Adrenal gland (tissue), 12 donors: ENCODE data around the gene TAGLN3. TPM values are rescaled to one million over a fixed set of nuclear protein-coding genes. Genes with fewer than 3 reads are reported as not detected.

Source experiments
- DNase-seq, 7 donors: peaks; one replicate each; pipeline ENCODE4 v3.0.0-alpha.2; 2019 to 2020
- H3K27ac ChIP-seq, 5 donors: fragments of 200-600 bp; sonication (generic) in 4 of 5; 1 replicate in 3 of 5; 2 replicates in 2 of 5; pipeline versions ENCODE4 v1.5.1 to v1.8.0; 2016 to 2020; ENCODE audit warnings: mild to moderate bottlenecking in 1 of 5
- H3K27me3 ChIP-seq: fragments of 200-600 bp; 2 replicates; pipeline ENCODE4 v1.8.0; 2021
- H3K36me3 ChIP-seq, 2 donors: fragments of 200-600 bp; replicated peaks in 1 of 2; 1 replicate in 1 of 2; 2 replicates in 1 of 2; pipeline versions ENCODE4 v1.5.1 to v1.8.0; 2018 to 2022
- H3K4me1 ChIP-seq, 2 donors: fragments of 200-600 bp; replicated peaks in 1 of 2; 1 replicate in 1 of 2; 2 replicates in 1 of 2; pipeline versions ENCODE4 v1.5.1 to v1.8.0; 2018 to 2021
- H3K4me3 ChIP-seq, 4 donors: fragments of 200-600 bp; sonication (generic) in 3 of 4; one replicate each; pipeline ENCODE4 v1.5.1; 2016 to 2018
- H3K9me3 ChIP-seq, 3 donors: fragments of 200-600 bp; sonication (generic) in 1 of 3; replicated peaks in 1 of 3; 1 replicate in 2 of 3; 2 replicates in 1 of 3; pipeline versions ENCODE4 v1.5.1 to v1.8.0; 2016 to 2021
- POLR2A ChIP-seq, 2 donors: fragments of 450-650 bp; IDR thresholded peaks; one replicate each; pipeline ENCODE4 v1.6.1; 2017; ENCODE audit warnings: antibody characterized with exemption in 2 of 2, mild to moderate bottlenecking in 2 of 2, moderate library complexity in 1 of 2
- WGBS, 4 donors: extraction: QIAGEN DNeasy Blood & Tissue Kit in 2 of 4; methylation state at CpG; one replicate each; pipeline versions ENCODE4 v1.1.5 to v1.1.7; 2013 to 2017; 5-methylcytosine and 5-hydroxymethylcytosine counted together
- intact Hi-C, 2 donors: fragments of 100-400 bp; cut with DNase I; formaldehyde crosslinking; loops; one replicate each; pipeline versions ENCODE4 v1.14.1 to v1.15.0; 2022 to 2023
- polyA plus RNA-seq, 3 donors: library from polyadenylated mRNA; stranded (reverse); fragments of 200-250 nt in 2 of 3; fragments of 350-450 nt in 1 of 3; fragmentation: Illumina TruSeq in 1 of 3; extraction: RNeasy Lipid Tissue Mini Kit (QIAGEN cat#74804) in 1 of 3; gene quantifications; one replicate each; pipeline ENCODE4 v1.2.3, GENCODE V29; 2013 to 2014
- total RNA-seq, 9 donors: library from RNA; depleted of rRNA in 4 of 9; stranded (reverse); fragments of >200 nt in 4 of 9; fragments of 120-200 nt in 1 of 9; fragmentation: NEBNext Ultra II Directional in 1 of 9; extraction: Animal tissue kit (Norgen Biotek cat#: 25700) in 1 of 9; gene quantifications; one replicate each; pipeline versions ENCODE4 v1.1.0 to v1.2.4, GENCODE V29; 2013 to 2023
- TF ChIP-seq, protein P1 (sequence below), 6 experiments: fragments of 450-650 bp in 4 of 6; fragments of 200-600 bp in 2 of 6; sonication (generic) in 1 of 6; IDR thresholded peaks; 1 replicate in 5 of 6; 2 replicates in 1 of 6; pipeline versions ENCODE4 v1.5.1 to v1.8.0; 2016 to 2021; ENCODE audit warnings: antibody characterized with exemption in 6 of 6, mild to moderate bottlenecking in 2 of 6, moderate library complexity in 1 of 6
- donor health status: healthy with polysubstance abuse.
- donor health status: Bipolar disorder and iron deficiency.
- donor health status: DM: yes; HTN: yes; CAD: no.
- donor health status: DM: no; HTN: no; CAD: no.
- donor health status: DM: no; HTN: no; CAD: no.
- donor health status: DM: yes; HTN: yes; CAD: no.

The TAGLN3 gene
- total and polyA plus RNA-seq, 12 donors: 0.55 to 52.1 (median 12.8) TPM; not detected in 3

DNA sequence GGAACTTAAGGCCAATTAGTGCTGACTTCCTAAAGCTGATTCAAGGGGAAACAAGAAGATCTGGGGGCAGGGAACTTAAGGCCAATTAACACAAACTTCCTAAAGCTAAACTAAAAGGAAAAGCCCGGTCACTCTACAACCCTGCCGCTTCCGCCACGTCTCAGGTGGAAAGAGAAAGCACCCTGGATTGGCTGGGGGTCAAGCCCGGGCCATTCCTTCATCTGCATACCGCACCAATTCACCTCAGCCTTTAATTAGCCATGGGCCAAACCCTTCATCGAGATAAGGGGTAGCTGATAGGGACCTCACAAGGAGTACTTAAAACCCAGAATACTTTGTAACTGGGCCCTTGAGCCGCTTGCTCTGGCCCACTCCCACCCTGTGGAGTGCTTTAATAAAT, 50.2 kb downstream of the TAGLN3 start:
- no peak for DNase-seq
- H3K4me1 ChIP-seq: peaks cover 0 to 2% of the 10 kb centered on the region in 2 donors
- no peaks in the 10 kb centered on the region for H3K27me3 ChIP-seq
- H3K9me3 ChIP-seq: no peaks in the 10 kb centered on the region
- 76 to 88% (median 82%) methylated on average over 8 of the region's 8 CpGs for WGBS, 4 donors
- H3K27ac ChIP-seq: no peak overlapping the region
- H3K4me3 ChIP-seq: no peak overlapping the region
- intact Hi-C loops: loop anchor here in 1 of 2 donors (10.0 kb wide), 1 partner anchor 54 kb away; the partner anchor contains the start of gene TAGLN3
- H3K36me3 ChIP-seq: no peaks in the 10 kb centered on the region
- TF ChIP-seq, protein P1, sequence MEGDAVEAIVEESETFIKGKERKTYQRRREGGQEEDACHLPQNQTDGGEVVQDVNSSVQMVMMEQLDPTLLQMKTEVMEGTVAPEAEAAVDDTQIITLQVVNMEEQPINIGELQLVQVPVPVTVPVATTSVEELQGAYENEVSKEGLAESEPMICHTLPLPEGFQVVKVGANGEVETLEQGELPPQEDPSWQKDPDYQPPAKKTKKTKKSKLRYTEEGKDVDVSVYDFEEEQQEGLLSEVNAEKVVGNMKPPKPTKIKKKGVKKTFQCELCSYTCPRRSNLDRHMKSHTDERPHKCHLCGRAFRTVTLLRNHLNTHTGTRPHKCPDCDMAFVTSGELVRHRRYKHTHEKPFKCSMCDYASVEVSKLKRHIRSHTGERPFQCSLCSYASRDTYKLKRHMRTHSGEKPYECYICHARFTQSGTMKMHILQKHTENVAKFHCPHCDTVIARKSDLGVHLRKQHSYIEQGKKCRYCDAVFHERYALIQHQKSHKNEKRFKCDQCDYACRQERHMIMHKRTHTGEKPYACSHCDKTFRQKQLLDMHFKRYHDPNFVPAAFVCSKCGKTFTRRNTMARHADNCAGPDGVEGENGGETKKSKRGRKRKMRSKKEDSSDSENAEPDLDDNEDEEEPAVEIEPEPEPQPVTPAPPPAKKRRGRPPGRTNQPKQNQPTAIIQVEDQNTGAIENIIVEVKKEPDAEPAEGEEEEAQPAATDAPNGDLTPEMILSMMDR (IDR thresholded peaks at IDR 0.05): no peak
- no peak for TF ChIP-seq POLR2A (IDR thresholded peaks at IDR 0.05)

DNA sequence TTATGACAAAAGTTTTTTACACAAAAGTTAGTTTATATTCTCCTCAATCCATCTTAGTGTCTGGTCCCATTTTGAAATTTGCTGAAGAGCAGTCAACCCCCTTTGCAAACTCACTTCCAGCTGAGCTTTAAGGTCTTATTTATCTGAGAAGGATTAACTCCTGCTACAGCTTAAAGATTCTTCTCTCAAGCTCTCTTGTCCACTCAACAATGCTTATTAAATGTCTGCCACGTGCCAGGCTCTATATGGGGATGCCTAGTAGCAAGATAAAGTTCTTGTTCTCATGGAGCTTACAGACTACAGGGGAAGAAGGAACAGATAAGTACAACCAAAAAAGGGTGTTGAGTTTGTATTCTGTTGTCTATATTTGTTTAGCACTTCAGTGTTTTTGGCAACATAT, 54.5 kb downstream of the TAGLN3 start:
- Histone ChIP-seq H3K9me3 (no peaks in the 10 kb centered on the region), H3K4me1 (no peaks in the 10 kb centered on the region), H3K27ac (no peak overlapping the region), H3K4me3 (no peak overlapping the region), H3K36me3 (no peaks in the 10 kb centered on the region), H3K27me3 (no peaks in the 10 kb centered on the region)
- WGBS, 4 donors: 62 to 83% (median 71%) methylated on average over 1 of the region's 1 CpG
- DNase-seq: no peak
- intact Hi-C loops: no loop called here
- TF ChIP-seq POLR2A (IDR thresholded peaks at IDR 0.05): no peak
- TF ChIP-seq, protein P1 (IDR thresholded peaks at IDR 0.05): no peak

DNA sequence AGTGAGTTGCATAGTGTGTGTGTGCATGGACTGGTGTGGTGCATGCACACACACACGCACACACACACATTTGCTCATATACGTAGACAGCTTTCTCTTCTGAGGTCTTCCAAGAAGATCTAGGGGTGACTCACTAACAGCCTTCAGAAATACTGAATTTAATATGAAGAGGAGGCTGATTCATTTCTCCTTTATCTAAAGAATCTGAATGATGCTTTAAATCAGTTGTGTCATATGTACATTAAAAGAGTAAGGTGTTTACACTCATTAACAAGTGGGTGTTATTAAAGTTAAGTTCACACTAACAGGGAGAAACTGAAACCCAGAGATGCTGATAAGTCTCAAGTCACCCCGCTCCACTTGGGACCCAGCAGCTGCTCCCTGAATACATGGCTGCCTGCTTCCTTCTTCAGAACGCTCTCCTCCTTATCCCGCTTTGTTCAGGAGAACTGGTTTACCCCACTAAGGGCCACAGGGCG, 57.8 kb downstream of the TAGLN3 start:
- no peak overlapping the region for H3K4me3 ChIP-seq
- H3K36me3 ChIP-seq: no peaks in the 10 kb centered on the region
- peaks cover 3% of the 10 kb centered on the region for H3K27me3 ChIP-seq
- H3K27ac ChIP-seq: no peak overlapping the region
- TF ChIP-seq, protein P1 (IDR thresholded peaks at IDR 0.05): no peak
- TF ChIP-seq POLR2A (IDR thresholded peaks at IDR 0.05): no peak
- 69 to 83% (median 74%) methylated on average over 6 of the region's 6 CpGs for WGBS, 4 donors
- intact Hi-C loops: no loop called here
- H3K9me3 ChIP-seq: no peaks in the 10 kb centered on the region
- H3K4me1 ChIP-seq: no peaks in the 10 kb centered on the region
- DNase-seq: no peak

DNA sequence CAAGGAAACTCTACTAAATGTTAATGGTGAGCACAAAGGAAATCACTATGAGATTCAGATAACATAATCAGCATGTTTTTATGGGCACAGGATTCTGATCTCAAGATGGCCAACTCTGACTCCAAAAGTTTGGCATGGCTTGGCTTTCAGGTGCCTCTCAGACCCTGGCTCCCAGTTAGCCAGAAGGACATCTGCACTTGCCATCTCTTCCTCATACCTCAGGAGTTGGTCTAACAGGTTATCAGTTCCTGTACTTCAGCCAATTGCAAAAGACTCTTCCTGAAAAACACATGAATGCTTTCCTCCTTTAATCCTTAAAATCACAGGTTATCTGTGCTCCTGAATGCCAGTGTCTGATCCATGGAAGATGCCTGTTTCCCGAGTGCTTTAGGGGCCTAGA, 60.8 kb downstream of the TAGLN3 start:
- DNase-seq: no peak
- Histone ChIP-seq H3K36me3 (no peaks in the 10 kb centered on the region), H3K27me3 (peaks cover 3% of the 10 kb centered on the region), H3K27ac (no peak overlapping the region), H3K4me1 (no peaks in the 10 kb centered on the region), H3K4me3 (no peak overlapping the region), H3K9me3 (no peaks in the 10 kb centered on the region)
- WGBS, 4 donors: 64 to 85% (median 76%) methylated on average over 1 of the region's 1 CpG
- no peak for TF ChIP-seq POLR2A (IDR thresholded peaks at IDR 0.05)
- TF ChIP-seq, protein P1 (IDR thresholded peaks at IDR 0.05): no peak
- intact Hi-C loops: no loop called here
